ENCODE results near the gene PFDN4. TPM values are rescaled to one million over a fixed set of nuclear protein-coding genes. Genes with fewer than 3 reads are reported as not detected.

The PFDN4 gene
- total RNA-seq, 4 donors from 2014 or later, result 24.0 to 38.3 (median 31.5) TPM

DNA sequence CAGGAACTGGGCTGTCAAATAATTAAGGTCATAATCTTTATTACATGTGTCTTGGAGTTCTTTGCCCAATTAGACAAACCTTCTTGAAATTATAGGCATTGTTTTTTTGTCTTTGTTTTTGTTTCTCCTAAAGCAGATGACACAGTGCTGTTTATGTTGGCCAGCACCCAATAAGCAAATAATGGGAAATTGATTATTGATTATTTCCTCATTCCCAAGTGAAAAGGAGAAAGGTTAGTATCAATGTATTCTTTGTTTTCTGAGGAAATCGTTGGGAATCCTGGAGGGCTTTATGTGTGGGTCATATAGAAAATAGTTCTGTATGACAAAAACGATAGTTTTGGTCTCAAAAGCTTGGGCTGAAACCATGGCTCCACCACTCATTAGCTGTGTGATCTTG is 29.6 kb upstream of the PFDN4 start:
- TF ChIP-seq, protein P1, sequence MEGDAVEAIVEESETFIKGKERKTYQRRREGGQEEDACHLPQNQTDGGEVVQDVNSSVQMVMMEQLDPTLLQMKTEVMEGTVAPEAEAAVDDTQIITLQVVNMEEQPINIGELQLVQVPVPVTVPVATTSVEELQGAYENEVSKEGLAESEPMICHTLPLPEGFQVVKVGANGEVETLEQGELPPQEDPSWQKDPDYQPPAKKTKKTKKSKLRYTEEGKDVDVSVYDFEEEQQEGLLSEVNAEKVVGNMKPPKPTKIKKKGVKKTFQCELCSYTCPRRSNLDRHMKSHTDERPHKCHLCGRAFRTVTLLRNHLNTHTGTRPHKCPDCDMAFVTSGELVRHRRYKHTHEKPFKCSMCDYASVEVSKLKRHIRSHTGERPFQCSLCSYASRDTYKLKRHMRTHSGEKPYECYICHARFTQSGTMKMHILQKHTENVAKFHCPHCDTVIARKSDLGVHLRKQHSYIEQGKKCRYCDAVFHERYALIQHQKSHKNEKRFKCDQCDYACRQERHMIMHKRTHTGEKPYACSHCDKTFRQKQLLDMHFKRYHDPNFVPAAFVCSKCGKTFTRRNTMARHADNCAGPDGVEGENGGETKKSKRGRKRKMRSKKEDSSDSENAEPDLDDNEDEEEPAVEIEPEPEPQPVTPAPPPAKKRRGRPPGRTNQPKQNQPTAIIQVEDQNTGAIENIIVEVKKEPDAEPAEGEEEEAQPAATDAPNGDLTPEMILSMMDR (IDR thresholded peaks at IDR 0.05), result no peak
- TF ChIP-seq POLR2A (IDR thresholded peaks at IDR 0.05), result no peak
- no peak overlapping the region for H3K27ac ChIP-seq
- WGBS, 2 donors, result 76 to 90% methylated on average over 2 of the region's 2 CpGs
- no peaks in the 10 kb centered on the region for H3K9me3 ChIP-seq
- H3K36me3 ChIP-seq, result no peaks in the 10 kb centered on the region
- no peaks in the 10 kb centered on the region for H3K27me3 ChIP-seq
- intact Hi-C loops (cut with DNase I), result no loop called here
- no peak for DNase-seq
- H3K4me3 ChIP-seq (replicated peaks in 1 of 3), result no peak overlapping the region
- H3K4me1 ChIP-seq, result peaks cover 0 to 12% of the 10 kb centered on the region in 2 donors

GRCh38 chr20:54179946-54180345 is 27.9 kb upstream of the PFDN4 start:
- WGBS, 2 donors, result 72 to 76% methylated on average over 2 of the region's 2 CpGs
- intact Hi-C loops (cut with DNase I), result no loop called here

DNA sequence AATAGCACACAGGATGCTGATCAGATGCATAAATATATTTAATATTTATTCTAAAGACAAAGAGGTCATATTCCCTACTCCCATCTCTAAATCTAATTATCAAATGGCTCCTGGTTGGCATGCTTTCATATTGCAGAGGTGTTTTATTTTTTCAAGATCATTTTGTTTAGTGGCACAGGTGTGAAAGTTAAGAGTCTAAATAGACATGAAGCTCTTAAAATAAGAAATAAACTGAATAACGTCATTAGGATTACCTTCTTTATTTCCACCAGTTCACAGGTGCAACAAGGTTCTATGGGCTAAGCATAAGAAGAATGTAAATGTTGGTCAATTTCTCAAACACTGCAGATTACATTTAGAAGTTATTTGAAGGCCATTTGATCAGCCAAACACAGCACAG is 27.0 kb upstream of the PFDN4 start:
- Histone ChIP-seq H3K27ac (no peak overlapping the region), H3K9me3 (no peaks in the 10 kb centered on the region), H3K36me3 (no peaks in the 10 kb centered on the region), H3K4me3 (replicated peaks in 1 of 3) (no peak overlapping the region), H3K4me1 (no peaks in the 10 kb centered on the region), H3K27me3 (no peaks in the 10 kb centered on the region)
- TF ChIP-seq, protein P1 (IDR thresholded peaks at IDR 0.05), result no peak
- TF ChIP-seq POLR2A (IDR thresholded peaks at IDR 0.05), result no peak
- 89 to 95% methylated on average over 1 of the region's 1 CpG for WGBS, 2 donors
- intact Hi-C loops (cut with DNase I), result no loop called here
- no peak for DNase-seq

More at GRCh38 chr20:54179946-54180345, 27.9 kb upstream of the PFDN4 start:
- DNase-seq, result no peak
- no peaks in the 10 kb centered on the region for H3K9me3 ChIP-seq
- no peak overlapping the region for H3K27ac ChIP-seq
- H3K27me3 ChIP-seq, result no peaks in the 10 kb centered on the region
- H3K36me3 ChIP-seq, result no peaks in the 10 kb centered on the region
- no peaks in the 10 kb centered on the region for H3K4me1 ChIP-seq
- no peak overlapping the region for H3K4me3 ChIP-seq (replicated peaks in 1 of 3)
- no peak for TF ChIP-seq POLR2A (IDR thresholded peaks at IDR 0.05)
- TF ChIP-seq, protein P1 (IDR thresholded peaks at IDR 0.05), result no peak

GRCh38 chr20:54184071-54184470 is 23.8 kb upstream of the PFDN4 start:
- intact Hi-C loops (cut with DNase I), result no loop called here
- no peak for TF ChIP-seq POLR2A (IDR thresholded peaks at IDR 0.05)
- Histone ChIP-seq H3K4me3 (replicated peaks in 1 of 3) (no peak overlapping the region), H3K27me3 (no peaks in the 10 kb centered on the region), H3K4me1 (no peaks in the 10 kb centered on the region), H3K36me3 (no peaks in the 10 kb centered on the region), H3K9me3 (no peaks in the 10 kb centered on the region), H3K27ac (no peak overlapping the region)
- 63 to 70% methylated on average over 3 of the region's 3 CpGs for WGBS, 2 donors
- DNase-seq, result no peak

DNA sequence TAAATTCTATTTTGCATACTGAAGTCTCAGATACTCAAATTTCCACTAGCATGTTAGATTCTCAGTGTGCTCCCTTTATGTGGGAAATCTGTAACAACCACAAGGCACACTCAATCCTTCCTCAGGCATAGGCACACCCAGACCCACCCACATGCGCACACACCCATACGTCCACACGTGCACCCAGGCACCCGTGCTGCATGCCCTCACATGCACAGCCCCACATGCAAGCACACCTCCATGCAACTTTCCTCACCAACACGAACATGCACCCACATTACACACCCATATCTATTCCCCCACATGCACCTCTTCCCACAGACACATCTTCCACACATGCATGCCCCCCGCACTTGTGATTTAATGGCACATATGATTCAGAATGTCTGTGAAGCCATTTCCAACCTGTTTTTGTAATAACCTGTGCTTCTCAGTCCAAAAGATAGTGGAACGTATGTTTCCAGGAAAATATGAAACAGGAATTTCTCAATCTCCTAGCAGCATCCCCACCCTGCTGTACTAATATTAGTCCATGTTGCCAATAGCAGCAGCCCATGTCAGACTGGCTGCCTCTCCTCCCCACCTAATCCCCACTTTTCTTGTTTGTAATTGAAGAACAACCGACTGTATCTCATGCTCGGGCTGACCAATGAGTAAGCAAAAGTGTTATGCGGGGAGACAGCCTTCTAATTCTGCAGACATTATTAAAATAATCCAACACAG is 22.8 kb upstream of the PFDN4 start:
- no peaks in the 10 kb centered on the region for H3K9me3 ChIP-seq
- intact Hi-C loops (cut with DNase I), result no loop called here
- no peak overlapping the region for H3K4me3 ChIP-seq (replicated peaks in 1 of 3)
- no peaks in the 10 kb centered on the region for H3K36me3 ChIP-seq
- no peak for DNase-seq
- TF ChIP-seq, protein P1 (IDR thresholded peaks at IDR 0.05), result no peak
- TF ChIP-seq POLR2A (IDR thresholded peaks at IDR 0.05), result no peak
- H3K27ac ChIP-seq, result no peak overlapping the region
- H3K4me1 ChIP-seq, result no peaks in the 10 kb centered on the region
- 85 to 89% methylated on average over 10 of the region's 10 CpGs for WGBS, 2 donors
- H3K27me3 ChIP-seq, result no peaks in the 10 kb centered on the region

Measured in thyroid gland (tissue), 4 donors.